ENCODE results near the gene NFATC2. TPM values are rescaled to one million over a fixed set of nuclear protein-coding genes. Genes with fewer than 3 reads are reported as not detected.

Gene NFATC2
- total RNA-seq, 1 donor from 2014 or later = 1.9 TPM

- Mint-ChIP-seq H3K27ac (ENCODE audit: unreplicated experiment) (no peak overlapping the region), H3K27me3 (ENCODE audit: low read depth) (no peaks in the 10 kb centered on the region), H3K4me1 (peaks cover 14% of the 10 kb centered on the region), H3K36me3 (ENCODE audit: low read depth) (peaks cover 4% of the 10 kb centered on the region), H3K9me3 (peaks cover 10% of the 10 kb centered on the region), H3K4me3 (no peak overlapping the region)
- no peak for DNase-seq (ENCODE audit: low read depth, low spot score)
- TF ChIP-seq CTCF (conservative IDR thresholded peaks at IDR 0.05) = no peak
Observed at GRCh38 chr20:51452091-51452613, 90.4 kb downstream of the NFATC2 start.

DNA sequence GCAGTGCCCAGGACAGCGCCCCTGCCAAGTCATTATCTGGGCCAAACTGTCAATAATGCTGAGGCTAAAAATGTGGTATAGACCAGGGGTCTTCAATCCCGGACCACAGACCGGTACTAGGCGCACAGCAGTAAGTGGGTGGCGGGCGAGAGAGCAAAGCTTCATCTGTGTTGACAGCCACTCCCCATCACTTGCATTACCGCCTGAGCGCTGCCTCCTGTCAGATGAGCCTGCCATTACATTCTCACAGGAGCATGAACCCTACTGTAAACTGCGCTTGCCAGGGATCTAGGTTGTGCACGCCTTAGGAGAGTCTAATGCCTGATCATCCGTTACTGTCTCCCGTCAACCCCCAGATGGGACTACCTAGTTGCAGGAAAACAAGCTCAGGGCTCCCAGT lies 91.0 kb downstream of the NFATC2 start:
- TF ChIP-seq CTCF (conservative IDR thresholded peaks at IDR 0.05) = no peak
- Mint-ChIP-seq H3K9me3 (peaks cover 10% of the 10 kb centered on the region), H3K36me3 (ENCODE audit: low read depth) (peaks cover 4% of the 10 kb centered on the region), H3K4me3 (no peak overlapping the region), H3K27me3 (ENCODE audit: low read depth) (no peaks in the 10 kb centered on the region), H3K27ac (ENCODE audit: unreplicated experiment) (no peak overlapping the region), H3K4me1 (peaks cover 16% of the 10 kb centered on the region)
- no peak for DNase-seq (ENCODE audit: low read depth, low spot score)

GRCh38 chr20:51450984-51451383 lies 91.5 kb downstream of the NFATC2 start:
- DNase-seq (ENCODE audit: low read depth, low spot score) = no peak
- TF ChIP-seq CTCF (conservative IDR thresholded peaks at IDR 0.05) = no peak
- Mint-ChIP-seq H3K27me3 (ENCODE audit: low read depth) (no peaks in the 10 kb centered on the region), H3K4me1 (peaks cover 20% of the 10 kb centered on the region), H3K36me3 (ENCODE audit: low read depth) (peaks cover 4% of the 10 kb centered on the region), H3K27ac (ENCODE audit: unreplicated experiment) (no peak overlapping the region), H3K4me3 (no peak overlapping the region), H3K9me3 (peaks cover 10% of the 10 kb centered on the region)

GRCh38 chr20:51450221-51450712 lies 92.3 kb downstream of the NFATC2 start:
- no peak for TF ChIP-seq CTCF (conservative IDR thresholded peaks at IDR 0.05)
- peaks cover 20% of the 10 kb centered on the region for H3K4me1 Mint-ChIP-seq
- peaks cover 7% of the 10 kb centered on the region for H3K9me3 Mint-ChIP-seq
- DNase-seq (ENCODE audit: low read depth, low spot score) = no peak
- peaks cover 4% of the 10 kb centered on the region for H3K36me3 Mint-ChIP-seq (ENCODE audit: low read depth)
- no peak overlapping the region for H3K4me3 Mint-ChIP-seq
- no peak overlapping the region for H3K27ac Mint-ChIP-seq (ENCODE audit: unreplicated experiment)
- no peaks in the 10 kb centered on the region for H3K27me3 Mint-ChIP-seq (ENCODE audit: low read depth)

GRCh38 chr20:51449498-51450220 lies 92.9 kb downstream of the NFATC2 start:
- Mint-ChIP-seq H3K27ac (ENCODE audit: unreplicated experiment) (no peak overlapping the region), H3K4me1 (peaks cover 26% of the 10 kb centered on the region), H3K4me3 (no peak overlapping the region), H3K36me3 (ENCODE audit: low read depth) (peaks cover 3% of the 10 kb centered on the region), H3K27me3 (ENCODE audit: low read depth) (no peaks in the 10 kb centered on the region), H3K9me3 (peaks cover 4% of the 10 kb centered on the region)
- DNase-seq (ENCODE audit: low read depth, low spot score) = no peak
- no peak for TF ChIP-seq CTCF (conservative IDR thresholded peaks at IDR 0.05)
